Measurements from ENCODE around the gene SCRN3. TPM values are rescaled to one million over a fixed set of nuclear protein-coding genes. Genes with fewer than 3 reads are reported as not detected.

The SCRN3 gene
- total and polyA plus RNA-seq, 2 donors (not counting 1 experiment from before 2014, with no cell fraction given), result 29.2 to 39.1 TPM

- Histone ChIP-seq H3K9me3 (ENCODE audit: control insufficient read depth, insufficient read depth, low read depth, low read length) (no peaks in the 10 kb centered on the region), H3K9ac (ENCODE audit: insufficient read depth, low read length) (no peak overlapping the region), H3K4me2 (ENCODE audit: extremely low read depth, insufficient read depth, low read length) (no peak overlapping the region), H3K27me3 (ENCODE audit: control insufficient read depth, insufficient read depth, low read length) (no peaks in the 10 kb centered on the region), H3K4me1 (ENCODE audit: control insufficient read depth, extremely low read depth, insufficient read depth, low read length) (no peaks in the 10 kb centered on the region), H4K20me1 (ENCODE audit: control insufficient read depth, extremely low read depth, insufficient read depth, low read length) (no peaks in the 10 kb centered on the region), H3K4me3 (replicated peaks in 1 of 4; ENCODE audit: control extremely low read depth in 1 of 4, insufficient read depth in 1 of 4, low read depth in 3 of 4, low read length in 4 of 4) (no peak overlapping the region), H3K27ac (ENCODE audit: insufficient read depth, low read length) (no peak overlapping the region), H2AFZ (ENCODE audit: low read length) (no peak overlapping the region), H3K79me2 (ENCODE audit: control insufficient read depth, insufficient read depth, low read length) (no peaks in the 10 kb centered on the region), H3K36me3 (ENCODE audit: control insufficient read depth, insufficient read depth, low read length) (no peaks in the 10 kb centered on the region)
- DNase-seq (ENCODE audit: low read depth in 2 of 2), result no peak
- TF ChIP-seq EZH2 (IDR thresholded peaks at IDR 0.05; ENCODE audit: low read length, missing control alignments) (no peak), CTCF (conservative IDR thresholded peaks at IDR 0.05 in 1 of 2, IDR thresholded peaks at IDR 0.05 in 1 of 2; ENCODE audit: low read depth in 1 of 2, low read length in 2 of 2) (no peak)
Observed at GRCh38 chr2:174431902-174432301, 36.4 kb downstream of the SCRN3 start.

GRCh38 chr2:174436351-174436750 lies 40.8 kb downstream of the SCRN3 start:
- Histone ChIP-seq H3K4me1 (ENCODE audit: control insufficient read depth, extremely low read depth, insufficient read depth, low read length) (no peaks in the 10 kb centered on the region), H3K9me3 (ENCODE audit: control insufficient read depth, insufficient read depth, low read depth, low read length) (no peaks in the 10 kb centered on the region), H3K27ac (ENCODE audit: insufficient read depth, low read length) (no peak overlapping the region), H3K79me2 (ENCODE audit: control insufficient read depth, insufficient read depth, low read length) (no peaks in the 10 kb centered on the region), H3K4me3 (replicated peaks in 1 of 4; ENCODE audit: control extremely low read depth in 1 of 4, insufficient read depth in 1 of 4, low read depth in 3 of 4, low read length in 4 of 4) (no peak overlapping the region), H4K20me1 (ENCODE audit: control insufficient read depth, extremely low read depth, insufficient read depth, low read length) (no peaks in the 10 kb centered on the region), H2AFZ (ENCODE audit: low read length) (no peak overlapping the region), H3K9ac (ENCODE audit: insufficient read depth, low read length) (no peak overlapping the region), H3K4me2 (ENCODE audit: extremely low read depth, insufficient read depth, low read length) (no peak overlapping the region), H3K27me3 (ENCODE audit: control insufficient read depth, insufficient read depth, low read length) (no peaks in the 10 kb centered on the region), H3K36me3 (ENCODE audit: control insufficient read depth, insufficient read depth, low read length) (no peaks in the 10 kb centered on the region)
- TF ChIP-seq EZH2 (IDR thresholded peaks at IDR 0.05; ENCODE audit: low read length, missing control alignments), result no peak
- TF ChIP-seq CTCF (conservative IDR thresholded peaks at IDR 0.05 in 1 of 2, IDR thresholded peaks at IDR 0.05 in 1 of 2; ENCODE audit: low read depth in 1 of 2, low read length in 2 of 2), result no peak
- peak in 1 of 2 donors; percentile 45 for DNase-seq (ENCODE audit: low read depth in 2 of 2)

- no peak overlapping the region for H3K27ac ChIP-seq (ENCODE audit: insufficient read depth, low read length)
- H3K36me3 ChIP-seq (ENCODE audit: control insufficient read depth, insufficient read depth, low read length), result no peaks in the 10 kb centered on the region
- H3K27me3 ChIP-seq (ENCODE audit: control insufficient read depth, insufficient read depth, low read length), result no peaks in the 10 kb centered on the region
- no peak overlapping the region for H3K4me3 ChIP-seq (replicated peaks in 1 of 4; ENCODE audit: control extremely low read depth in 1 of 4, insufficient read depth in 1 of 4, low read depth in 3 of 4, low read length in 4 of 4)
- H3K79me2 ChIP-seq (ENCODE audit: control insufficient read depth, insufficient read depth, low read length), result no peaks in the 10 kb centered on the region
- peaks cover 7% of the 10 kb centered on the region for H3K4me1 ChIP-seq (ENCODE audit: control insufficient read depth, extremely low read depth, insufficient read depth, low read length)
- no peak overlapping the region for H2AFZ ChIP-seq (ENCODE audit: low read length)
- H3K9me3 ChIP-seq (ENCODE audit: control insufficient read depth, insufficient read depth, low read depth, low read length), result no peaks in the 10 kb centered on the region
- TF ChIP-seq EZH2 (IDR thresholded peaks at IDR 0.05; ENCODE audit: low read length, missing control alignments) (no peak), CTCF (conservative IDR thresholded peaks at IDR 0.05 in 1 of 2, IDR thresholded peaks at IDR 0.05 in 1 of 2; ENCODE audit: low read depth in 1 of 2, low read length in 2 of 2) (no peak)
- H3K9ac ChIP-seq (ENCODE audit: insufficient read depth, low read length), result no peak overlapping the region
- no peaks in the 10 kb centered on the region for H4K20me1 ChIP-seq (ENCODE audit: control insufficient read depth, extremely low read depth, insufficient read depth, low read length)
- H3K4me2 ChIP-seq (ENCODE audit: extremely low read depth, insufficient read depth, low read length), result no peak overlapping the region
- DNase-seq (ENCODE audit: low read depth in 2 of 2), result no peak
Observed at GRCh38 chr2:174438146-174438886, 42.8 kb downstream of the SCRN3 start.
